ENCODE measurements around the gene SLC7A10.
"Not testable (repeated sequence)": the region's sequence is repeated elsewhere in the genome, so short reads cannot be mapped to it uniquely, and the experiment has no call there.

Gene SLC7A10

DNA sequence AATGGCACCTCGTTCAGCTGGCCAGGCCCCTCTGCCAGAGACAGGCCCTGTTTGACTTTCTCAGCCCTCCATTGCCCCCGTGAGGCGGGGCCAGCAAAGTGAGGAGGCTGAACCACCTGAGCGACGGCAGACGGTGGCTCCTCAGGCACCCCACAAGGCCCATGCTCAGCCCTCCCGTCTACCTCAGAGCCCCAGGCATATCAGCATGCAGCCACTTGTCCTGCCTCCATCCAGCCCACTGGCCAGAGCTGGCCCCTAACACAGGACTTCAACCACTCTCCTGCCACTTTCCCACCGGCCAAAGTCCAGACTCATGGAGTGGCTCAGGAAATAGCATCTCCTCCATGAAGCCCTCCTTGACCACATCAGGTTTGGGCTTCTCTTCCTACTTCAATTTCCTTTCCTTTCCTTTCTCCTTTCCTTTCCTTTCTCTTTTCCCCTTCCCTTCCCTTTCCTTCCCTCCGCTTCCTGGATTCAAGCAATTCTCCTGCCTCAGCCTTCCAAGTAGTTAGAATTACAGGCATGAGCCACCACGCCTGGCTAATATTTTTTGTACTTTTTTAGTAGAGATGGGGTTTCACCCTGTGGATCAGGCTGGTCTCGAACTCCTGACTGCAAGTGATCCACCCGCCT is 9.3 kb downstream of the SLC7A10 start:
- DNase-seq (ENCODE audit: low spot score), result no peak

DNA sequence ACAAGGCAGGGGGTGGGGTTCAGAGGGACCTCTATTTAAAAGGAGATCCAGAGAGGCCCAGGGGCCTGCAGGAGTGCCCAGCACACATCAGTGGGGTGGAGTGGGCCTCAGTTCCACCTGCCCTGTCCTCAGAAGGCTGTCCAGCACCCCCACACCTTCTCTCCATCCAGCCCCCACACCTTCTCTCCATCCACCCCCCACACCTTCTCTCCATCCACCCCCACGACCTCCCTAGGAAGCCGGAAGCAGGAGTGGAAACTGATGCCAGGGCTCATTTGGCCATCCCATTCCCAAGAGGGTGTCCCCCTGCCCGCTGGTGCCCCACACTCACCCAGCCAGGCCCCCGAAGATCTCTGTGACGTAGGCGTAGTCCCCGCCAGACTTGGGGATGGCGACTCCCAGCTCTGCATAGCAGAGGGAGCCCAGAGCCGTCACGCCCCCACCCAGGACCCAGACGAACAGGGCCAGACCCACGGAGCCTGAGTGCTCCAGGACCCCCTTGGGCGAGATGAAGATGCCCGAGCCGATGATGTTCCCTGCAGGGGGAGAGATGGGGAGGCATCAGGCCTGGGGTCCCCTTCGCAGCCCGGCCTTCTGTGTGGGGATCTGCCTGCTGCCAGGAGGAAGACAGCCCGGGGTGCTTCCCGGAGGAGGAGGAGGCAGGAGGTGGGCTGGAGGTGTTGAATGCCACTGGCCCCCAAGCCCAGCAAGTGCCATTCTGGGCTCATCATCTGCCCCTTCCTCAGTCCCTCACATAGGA is 10.0 kb downstream of the SLC7A10 start:
- DNase-seq (ENCODE audit: low spot score), result no peak

DNA sequence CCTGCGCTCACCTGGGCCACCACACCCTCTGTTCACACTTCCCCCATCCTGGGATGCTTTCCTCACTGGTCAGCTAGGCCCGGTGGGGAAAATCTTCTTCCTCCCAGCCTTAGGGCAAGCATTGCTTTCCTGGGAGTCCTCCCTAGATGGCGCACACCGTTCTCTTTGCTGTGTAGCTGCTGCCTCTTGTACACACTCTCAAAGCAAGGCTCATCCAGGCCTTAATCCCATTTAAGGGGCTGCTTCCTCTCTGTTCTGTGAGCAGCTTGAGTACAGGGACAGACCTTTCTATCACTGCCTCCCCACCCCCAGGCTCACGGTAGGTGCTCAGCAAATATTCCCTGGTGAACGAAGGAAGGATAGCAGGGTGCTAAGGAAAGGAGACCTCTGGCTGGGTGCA is 11.1 kb downstream of the SLC7A10 start:
- DNase-seq (ENCODE audit: low spot score), result no peak

DNA sequence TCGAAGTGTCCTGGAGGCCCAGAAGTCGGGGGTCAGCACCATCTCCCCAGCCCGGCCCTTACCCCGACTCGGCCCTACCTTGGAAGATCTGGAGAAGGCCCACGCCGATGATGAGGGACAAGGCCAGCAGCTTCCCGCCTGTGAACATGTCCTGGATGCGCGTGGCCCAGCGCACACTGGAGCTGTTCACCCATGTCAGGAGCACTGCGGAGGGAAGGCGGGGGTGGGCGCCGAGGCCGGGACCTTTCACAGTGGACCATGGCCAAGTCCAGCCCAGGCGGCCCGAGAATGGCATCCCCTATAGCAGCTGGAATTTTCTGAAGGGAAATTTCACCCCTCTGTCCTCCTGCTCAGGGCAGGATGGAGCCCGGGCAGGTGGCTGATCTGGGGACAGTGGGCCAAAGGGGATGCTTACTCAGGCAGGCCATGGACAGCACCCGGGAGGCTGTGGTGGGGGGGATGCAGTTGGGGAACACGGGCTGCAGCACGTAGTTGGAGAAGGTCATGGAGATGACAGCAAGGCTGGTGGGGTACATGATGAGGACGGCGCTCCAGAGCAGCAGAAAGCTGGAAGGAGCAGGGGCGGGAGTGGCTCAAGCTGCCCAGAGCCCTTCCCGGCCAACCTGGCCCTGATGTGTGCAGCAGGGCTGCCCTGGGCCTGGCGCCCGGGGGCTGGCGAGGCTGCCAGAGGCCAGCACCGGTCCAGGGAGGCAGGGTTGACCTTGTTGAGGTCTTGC is 13.0 kb downstream of the SLC7A10 start:
- no peak for DNase-seq (ENCODE audit: low spot score)

DNA sequence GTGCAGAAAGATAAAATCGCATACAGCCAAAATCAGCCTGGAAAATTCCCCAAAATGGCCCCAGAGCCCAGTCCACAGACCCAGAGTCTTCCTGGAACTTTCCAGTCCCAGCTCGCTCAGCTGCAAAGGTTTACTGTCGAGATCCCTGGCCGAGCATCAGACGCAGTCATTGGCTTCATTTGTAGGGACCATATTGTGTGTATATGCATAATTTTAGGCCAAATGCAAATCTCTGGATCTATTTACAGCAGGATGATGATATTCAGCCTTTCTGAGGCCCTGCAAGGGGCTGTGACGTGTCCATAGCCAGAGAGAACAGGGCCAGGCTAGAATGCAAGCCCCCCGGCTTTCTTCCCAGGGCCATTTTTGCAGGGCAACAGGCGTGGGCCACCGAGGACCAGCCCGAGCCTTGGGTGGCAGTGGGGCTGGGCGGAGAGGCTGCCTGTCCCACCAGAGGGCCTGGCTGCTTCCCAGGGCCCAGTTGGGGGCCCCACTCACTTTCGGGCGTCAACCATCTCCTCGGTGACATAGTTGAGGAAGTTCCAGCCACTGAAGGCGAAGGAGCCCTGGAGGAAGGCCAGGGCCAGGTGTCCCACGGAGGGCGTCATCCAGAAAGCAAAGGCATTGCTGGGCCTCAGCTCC is 13.7 kb downstream of the SLC7A10 start:
- no peak for DNase-seq (ENCODE audit: low spot score)

DNA sequence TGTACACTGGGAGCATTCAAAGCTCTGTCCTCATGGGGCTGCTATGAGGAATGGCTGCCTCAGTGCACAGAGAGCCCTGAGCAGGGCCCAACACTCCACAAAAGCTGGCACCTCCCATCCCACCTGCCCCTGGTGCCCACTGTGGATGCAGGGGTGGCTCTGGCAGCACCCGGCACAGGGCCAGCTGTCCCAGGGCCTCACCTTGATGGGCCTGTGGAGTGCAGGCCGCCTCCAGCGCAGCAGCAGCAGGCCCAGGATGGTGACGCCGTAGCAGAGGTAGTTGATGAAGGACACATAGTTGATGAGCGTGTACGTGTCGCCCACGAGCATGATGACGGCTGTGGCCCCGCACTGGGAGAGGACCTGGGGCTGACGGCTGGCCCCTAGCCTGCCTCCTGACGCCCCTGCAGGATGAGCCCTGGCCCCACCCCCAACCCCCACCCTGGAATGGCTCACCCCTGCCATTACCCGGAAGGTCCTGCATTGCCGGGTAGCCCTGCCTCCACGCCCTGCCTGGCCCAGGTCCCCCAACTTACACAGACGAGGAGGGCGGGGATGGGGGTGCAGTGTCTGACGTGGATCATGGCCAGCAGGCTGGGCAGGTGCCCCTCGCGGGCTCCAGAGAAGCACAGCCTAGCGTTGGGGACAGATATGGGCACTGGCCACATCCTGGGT is 15.2 kb downstream of the SLC7A10 start:
- no peak for DNase-seq (ENCODE audit: low spot score)

DNA sequence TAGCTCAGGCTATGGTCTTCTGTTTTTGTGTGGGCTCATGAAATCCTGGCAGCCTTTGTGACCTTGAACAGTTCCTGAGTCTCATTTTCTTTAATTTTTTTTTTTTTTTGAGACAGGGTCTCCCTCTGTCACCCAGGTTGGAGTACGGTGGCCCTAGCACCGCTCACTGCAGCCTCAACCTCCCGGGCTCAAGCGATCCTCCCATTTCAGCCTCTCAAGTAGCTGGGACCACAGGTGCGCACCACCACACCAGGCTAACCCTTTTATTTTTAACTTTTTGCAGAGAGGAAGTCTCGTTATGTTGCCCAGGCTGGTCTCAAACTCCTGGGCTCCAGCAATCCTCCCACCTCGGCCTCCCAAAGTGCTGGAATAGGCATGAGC is 15.8 kb downstream of the SLC7A10 start:
- DNase-seq (ENCODE audit: low spot score), result not testable (repeated sequence)

DNA sequence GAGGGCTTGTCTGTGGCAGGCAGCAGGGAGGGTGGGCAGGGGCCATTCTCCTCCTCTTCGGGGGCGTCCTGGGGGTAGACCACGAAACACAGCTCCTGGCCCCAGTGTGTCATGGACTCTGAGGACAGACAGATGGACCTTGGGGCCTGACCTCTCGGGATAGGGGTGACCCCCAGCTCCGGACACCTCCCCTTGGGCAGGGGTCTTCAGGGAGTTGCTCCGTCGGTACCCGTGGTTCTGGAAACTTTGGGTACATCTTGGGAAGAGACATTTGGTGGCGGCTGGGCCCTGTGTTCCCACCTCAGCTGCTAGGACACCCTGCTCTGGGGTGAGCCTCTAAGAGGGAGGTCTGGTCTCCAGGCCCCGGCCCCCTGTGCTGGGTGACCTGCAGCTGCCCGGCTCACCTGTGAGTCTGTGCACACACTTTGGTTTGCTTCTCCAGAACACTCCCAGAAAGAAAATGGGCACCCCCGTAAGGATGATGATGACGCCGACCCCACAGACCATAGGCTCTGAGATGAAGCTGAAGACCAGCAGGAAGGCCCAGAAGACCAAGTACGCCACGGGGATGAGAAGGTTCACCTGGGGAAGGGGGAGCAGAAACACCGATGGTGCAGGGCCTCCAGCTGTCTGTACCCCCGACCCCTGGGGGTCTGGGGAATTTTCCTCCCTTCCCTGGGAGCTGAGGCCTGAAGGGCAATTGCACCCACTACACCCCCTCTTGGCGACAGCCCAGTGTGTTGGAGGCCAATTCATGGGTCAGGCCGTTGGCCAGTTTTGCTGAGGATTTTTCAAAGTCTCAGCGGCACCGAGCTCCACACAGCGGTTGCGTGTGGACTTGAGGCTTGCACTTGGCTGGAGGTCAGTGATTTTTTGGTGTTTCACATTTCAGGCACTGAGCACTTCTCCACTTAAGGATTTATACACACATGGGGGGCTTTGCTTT is 16.5 kb downstream of the SLC7A10 start:
- DNase-seq (ENCODE audit: low spot score), result no peak

DNA sequence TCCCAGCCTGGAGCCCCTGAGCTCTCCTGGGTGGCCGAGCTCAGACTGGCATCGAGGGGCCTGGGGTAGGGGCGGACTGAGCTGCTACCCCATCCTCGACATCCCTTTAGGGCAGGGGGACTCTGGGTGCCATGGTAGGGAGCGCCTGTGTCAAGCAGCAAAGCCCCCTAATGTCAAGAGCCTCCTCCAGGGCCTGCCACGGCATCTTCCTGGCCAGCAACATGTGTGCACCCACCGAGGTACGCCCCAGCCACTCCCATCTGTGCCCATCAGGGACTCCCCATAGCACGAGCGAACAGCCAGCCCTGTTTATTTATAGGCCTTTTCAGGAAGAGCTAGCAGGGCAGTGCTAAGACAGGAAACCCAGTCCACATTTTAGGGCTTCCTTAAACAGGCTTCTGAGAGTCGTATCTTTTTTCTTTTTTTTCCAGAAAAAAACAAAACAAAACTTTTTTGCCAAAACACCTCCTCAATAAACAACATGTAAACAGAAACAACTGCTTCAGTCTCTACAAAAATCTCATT is 17.2 kb downstream of the SLC7A10 start:
- DNase-seq (ENCODE audit: low spot score), result no peak

DNA sequence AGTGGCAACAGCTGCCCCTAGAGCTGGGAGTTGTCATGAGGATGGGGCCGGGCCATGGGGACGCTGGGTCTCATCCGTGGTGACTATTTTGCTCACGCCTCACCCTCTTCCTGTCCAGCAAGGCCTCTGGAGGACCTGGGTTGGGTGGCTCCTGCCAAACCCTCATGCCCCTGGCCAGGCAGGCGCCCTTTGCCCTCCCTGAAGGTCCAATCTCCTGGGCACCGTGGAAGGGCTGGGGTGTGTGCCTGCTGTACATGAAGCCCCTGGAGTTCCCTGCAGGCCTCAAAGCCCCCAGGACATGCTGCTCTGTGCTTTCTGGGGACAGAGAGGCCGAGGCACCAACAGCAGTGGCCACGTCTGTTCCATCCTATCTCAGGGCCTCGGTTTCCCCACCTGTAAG is 17.7 kb downstream of the SLC7A10 start:
- DNase-seq (ENCODE audit: low spot score), result no peak

DNA sequence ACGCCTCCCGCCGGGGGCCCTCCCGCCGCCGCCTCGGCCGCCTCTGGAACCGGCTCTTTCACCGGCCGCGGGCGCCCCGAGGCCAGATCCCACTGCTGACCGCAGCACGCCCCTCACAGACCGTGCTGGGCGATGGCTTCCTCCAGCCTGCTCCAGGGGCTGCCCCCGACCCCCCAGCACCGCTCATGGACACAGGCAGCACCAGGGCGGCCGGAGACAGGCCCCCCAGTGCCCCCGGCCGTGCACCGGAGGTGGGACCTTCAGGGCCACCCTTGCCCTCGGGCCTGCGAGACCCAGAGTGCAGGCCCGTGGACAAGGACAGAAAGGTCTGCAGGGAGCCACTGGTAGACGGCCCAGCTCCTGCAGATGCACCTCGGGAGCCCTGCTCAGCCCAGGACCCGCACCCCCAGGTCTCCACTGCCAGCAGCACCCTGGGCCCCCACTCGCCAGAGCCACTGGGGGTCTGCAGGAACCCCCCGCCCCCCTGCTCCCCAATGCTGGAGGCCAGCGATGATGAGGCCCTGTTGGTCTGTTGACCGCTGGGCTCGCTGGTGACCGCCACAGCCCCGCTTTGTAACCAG is 18.5 kb downstream of the SLC7A10 start:
- no peak for DNase-seq (ENCODE audit: low spot score)

DNA sequence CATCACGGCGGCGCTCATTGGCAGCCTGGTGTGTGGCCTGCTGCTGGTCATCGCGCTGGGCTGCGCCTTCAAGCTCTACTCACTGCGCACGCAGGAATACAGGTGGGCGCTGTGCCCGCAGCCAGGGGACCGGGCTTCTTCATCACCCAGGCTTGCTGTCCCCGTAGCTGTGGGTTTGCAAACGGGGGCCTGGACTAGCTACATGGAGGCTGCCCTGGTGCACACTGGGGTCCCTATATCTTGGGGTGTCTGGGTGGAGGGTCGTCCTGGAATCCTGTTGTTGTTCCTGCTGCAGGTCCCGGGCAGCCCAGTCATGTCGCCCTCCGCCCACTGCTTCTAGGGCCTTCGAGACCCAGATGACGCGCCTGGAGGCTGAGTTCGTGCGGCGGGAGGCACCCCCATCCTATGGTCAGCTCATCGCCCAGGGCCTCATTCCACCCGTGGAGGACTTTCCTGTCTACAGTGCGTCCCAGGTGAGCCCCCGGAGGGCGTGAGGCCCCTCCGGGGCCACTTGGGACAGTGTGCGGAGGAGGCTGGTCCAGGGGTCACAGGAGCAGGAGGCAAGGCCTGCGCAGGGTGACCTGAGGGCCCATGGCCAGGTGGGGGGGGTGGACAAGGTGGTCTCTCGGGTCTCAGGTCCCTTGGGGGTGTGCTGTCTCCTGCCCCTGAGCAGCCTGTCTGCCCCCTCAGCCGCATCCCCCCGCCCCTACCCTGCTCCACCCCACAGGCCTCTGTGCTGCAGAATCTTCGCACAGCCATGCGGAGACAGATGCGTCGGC is 19.2 kb downstream of the SLC7A10 start:
- no peak for DNase-seq (ENCODE audit: low spot score)

DNA sequence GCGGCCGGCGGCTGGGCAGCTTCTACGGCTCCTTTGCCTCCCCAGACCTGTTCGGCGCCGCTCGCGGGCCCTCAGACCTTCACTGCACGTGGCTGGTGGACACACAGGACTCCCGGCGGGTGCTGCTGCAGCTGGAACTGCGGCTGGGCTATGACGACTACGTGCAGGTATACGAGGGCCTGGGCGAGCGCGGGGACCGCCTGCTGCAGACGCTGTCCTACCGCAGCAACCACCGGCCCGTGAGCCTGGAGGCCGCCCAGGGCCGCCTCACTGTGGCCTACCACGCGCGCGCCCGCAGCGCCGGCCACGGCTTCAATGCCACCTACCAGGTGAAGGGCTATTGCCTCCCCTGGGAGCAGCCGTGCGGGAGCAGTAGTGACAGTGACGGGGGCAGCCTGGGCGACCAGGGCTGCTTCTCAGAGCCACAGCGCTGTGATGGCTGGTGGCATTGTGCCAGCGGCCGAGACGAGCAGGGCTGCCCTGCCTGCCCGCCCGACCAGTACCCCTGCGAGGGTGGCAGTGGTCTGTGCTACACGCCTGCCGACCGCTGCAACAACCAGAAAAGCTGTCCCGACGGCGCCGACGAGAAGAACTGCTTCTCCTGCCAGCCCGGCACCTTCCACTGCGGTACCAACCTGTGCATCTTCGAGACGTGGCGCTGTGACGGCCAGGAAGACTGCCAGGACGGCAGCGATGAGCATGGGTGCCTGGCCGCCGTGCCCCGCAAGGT is 20.0 kb downstream of the SLC7A10 start:
- no peak for DNase-seq (ENCODE audit: low spot score)

DNA sequence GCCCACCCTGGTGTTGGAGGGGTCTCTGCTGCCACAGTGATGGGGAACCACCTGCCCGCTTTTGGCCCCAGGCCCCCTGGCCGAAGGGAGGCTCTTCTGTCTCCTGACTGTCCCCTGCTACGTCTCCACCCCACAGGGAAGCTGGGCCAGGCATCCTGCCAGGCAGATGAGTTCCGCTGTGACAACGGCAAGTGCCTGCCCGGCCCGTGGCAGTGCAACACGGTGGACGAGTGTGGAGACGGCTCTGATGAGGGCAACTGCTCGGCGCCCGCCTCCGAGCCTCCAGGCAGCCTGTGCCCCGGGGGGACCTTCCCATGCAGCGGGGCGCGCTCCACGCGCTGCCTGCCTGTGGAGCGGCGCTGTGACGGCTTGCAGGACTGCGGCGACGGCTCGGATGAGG is 20.5 kb downstream of the SLC7A10 start:
- no peak for DNase-seq (ENCODE audit: low spot score)

DNA sequence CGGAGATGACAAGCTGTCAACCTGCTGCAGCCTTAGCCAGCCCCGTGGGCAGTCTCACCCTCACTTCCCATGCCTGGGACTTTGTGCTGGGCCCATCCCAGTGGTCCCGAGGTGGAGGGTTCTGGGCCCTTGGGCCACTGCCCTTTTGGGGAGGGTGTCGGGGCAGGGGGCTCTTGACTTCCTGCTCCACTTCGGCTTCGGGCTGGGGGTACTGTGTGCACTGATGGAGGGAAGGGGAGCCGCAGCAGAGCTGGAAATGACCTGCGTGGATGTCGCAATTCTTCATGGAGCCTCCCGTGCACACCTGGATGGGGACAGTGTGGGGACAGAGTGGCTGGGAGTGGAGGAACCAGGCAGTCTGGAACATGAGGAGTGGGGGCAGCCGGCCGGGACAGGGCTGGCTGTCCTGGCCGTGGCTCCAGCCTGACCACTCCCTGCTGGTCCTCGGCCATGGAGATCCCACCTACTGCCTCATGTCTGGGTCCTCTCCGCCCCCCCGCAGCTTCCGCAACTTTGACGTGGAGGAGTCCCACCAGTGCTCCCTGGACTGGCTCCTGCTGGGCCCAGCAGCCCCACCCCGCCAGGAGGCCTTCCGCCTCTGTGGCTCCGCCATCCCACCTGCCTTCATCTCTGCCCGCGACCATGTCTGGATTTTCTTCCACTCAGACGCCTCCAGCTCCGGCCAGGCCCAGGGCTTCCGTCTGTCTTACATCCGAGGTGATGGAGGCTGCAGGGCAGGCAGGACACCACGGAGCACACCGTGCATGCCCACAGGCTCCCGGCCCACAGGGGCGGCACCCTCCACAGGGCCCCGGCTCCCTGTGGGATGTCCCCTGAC is 21.3 kb downstream of the SLC7A10 start:
- DNase-seq (ENCODE audit: low spot score), result no peak

DNA sequence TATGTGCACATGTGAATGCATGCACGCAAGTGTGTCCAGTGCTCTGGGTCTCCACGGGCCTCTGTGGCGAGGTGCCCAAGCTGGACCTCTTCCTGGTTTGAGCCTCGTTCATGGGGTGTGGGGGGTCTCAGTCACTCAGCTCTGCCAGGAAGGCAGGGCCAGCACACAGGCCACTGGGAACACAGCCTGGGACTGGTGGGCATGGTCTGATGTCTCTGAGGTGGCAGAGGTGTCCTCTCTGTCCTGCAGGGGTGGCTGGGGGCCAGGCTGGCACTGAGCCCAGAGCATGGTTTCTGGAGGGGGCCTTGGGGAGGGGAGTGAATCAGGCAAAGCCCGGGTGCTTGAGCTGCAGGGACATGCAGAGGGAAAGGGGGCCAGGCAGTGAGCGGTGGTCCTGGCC is 22.1 kb downstream of the SLC7A10 start:
- no peak for DNase-seq (ENCODE audit: low spot score)

DNA sequence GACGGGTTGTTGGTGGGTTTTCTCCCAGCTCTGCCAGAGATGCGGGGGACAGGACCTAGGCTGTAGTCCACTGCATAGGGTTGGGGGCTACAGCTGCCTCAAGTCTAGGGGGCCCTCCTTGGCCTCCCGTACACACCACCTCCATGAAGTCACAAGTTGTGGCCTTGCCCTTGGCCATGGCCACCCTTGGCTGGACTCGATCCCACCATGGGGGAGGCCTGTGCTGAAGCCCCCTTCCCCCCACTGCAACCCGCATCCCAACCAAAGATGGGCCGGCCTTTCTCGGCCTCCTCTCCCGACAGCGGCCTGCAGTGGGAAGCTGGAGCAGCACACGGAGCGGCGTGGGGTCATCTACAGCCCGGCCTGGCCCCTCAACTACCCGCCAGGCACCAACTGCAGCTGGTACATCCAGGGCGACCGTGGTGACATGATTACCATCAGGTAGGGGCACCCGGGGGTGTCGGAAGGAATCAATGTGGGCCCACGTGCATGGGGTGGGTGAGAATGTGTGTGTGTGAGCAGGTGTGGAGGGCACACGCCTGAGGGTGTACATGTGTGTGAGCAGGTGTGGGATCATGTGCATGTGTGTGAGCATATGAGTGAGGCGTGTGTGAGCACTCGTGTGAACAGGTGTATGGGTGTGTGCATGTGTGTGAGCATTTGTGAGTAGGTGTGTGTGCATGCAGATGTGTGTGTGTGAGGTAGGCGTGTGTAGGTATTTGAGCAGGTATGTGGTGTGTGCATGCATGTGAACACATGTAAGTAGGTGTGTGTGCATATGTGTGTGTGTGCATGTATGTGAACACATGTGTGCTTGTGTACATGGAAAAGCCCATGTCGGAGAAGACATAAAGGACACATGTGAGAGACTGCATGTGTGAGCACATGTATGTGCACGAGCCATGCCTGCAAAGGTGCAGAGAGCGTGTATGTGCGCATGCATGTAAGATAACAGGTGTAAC is 22.8 kb downstream of the SLC7A10 start:
- DNase-seq (ENCODE audit: low spot score), result no peak

Data from kidney tubule cell (primary cell).